Measurements from ENCODE around the gene ATXN1.

ATXN1 gene

GRCh38 chr6:16326531-16326930 lies 434.7 kb downstream of the ATXN1 start:
- TF ChIP-seq CTCF (IDR thresholded peaks at IDR 0.05), result no peak
- Mint-ChIP-seq H3K4me3 (no peak overlapping the region), H3K36me3 (ENCODE audit: low read depth) (peaks cover 18% of the 10 kb centered on the region), H3K9me3 (peaks cover 8% of the 10 kb centered on the region), H3K27me3 (ENCODE audit: low read depth, poor library complexity) (peaks cover 13% of the 10 kb centered on the region), H3K4me1 (peaks cover 39% of the 10 kb centered on the region), H3K27ac (no peak overlapping the region)
- no peak for DNase-seq

- Mint-ChIP-seq H3K36me3 (ENCODE audit: low read depth) (peaks cover 18% of the 10 kb centered on the region), H3K9me3 (peaks cover 8% of the 10 kb centered on the region), H3K27ac (peak overlapping the region; percentile 37), H3K27me3 (ENCODE audit: low read depth, poor library complexity) (peaks cover 17% of the 10 kb centered on the region), H3K4me3 (no peak overlapping the region), H3K4me1 (peaks cover 53% of the 10 kb centered on the region)
- DNase-seq, result no peak
- TF ChIP-seq CTCF (IDR thresholded peaks at IDR 0.05), result no peak
Measured at GRCh38 chr6:16324606-16325225, 436.5 kb downstream of the ATXN1 start.

GRCh38 chr6:16324184-16324583 lies 437.1 kb downstream of the ATXN1 start:
- no peak overlapping the region for H3K4me3 Mint-ChIP-seq
- no peak for DNase-seq
- H3K27ac Mint-ChIP-seq, result no peak overlapping the region
- peaks cover 8% of the 10 kb centered on the region for H3K9me3 Mint-ChIP-seq
- peaks cover 18% of the 10 kb centered on the region for H3K36me3 Mint-ChIP-seq (ENCODE audit: low read depth)
- TF ChIP-seq CTCF (IDR thresholded peaks at IDR 0.05), result no peak
- peaks cover 17% of the 10 kb centered on the region for H3K27me3 Mint-ChIP-seq (ENCODE audit: low read depth, poor library complexity)
- peaks cover 49% of the 10 kb centered on the region for H3K4me1 Mint-ChIP-seq

- no peak for DNase-seq
- Mint-ChIP-seq H3K36me3 (ENCODE audit: low read depth) (peaks cover 14% of the 10 kb centered on the region), H3K27me3 (ENCODE audit: low read depth, poor library complexity) (peaks cover 12% of the 10 kb centered on the region), H3K9me3 (peaks cover 8% of the 10 kb centered on the region), H3K27ac (peak overlapping the region; percentile 10), H3K4me1 (peaks cover 43% of the 10 kb centered on the region), H3K4me3 (no peak overlapping the region)
- no peak for TF ChIP-seq CTCF (IDR thresholded peaks at IDR 0.05)
Measured at GRCh38 chr6:16322666-16323312, 438.5 kb downstream of the ATXN1 start.

GRCh38 chr6:16321826-16322225 lies 439.4 kb downstream of the ATXN1 start:
- Mint-ChIP-seq H3K9me3 (peaks cover 8% of the 10 kb centered on the region), H3K27me3 (ENCODE audit: low read depth, poor library complexity) (peaks cover 12% of the 10 kb centered on the region), H3K36me3 (ENCODE audit: low read depth) (peaks cover 14% of the 10 kb centered on the region), H3K27ac (no peak overlapping the region), H3K4me3 (no peak overlapping the region), H3K4me1 (peaks cover 43% of the 10 kb centered on the region)
- no peak for TF ChIP-seq CTCF (IDR thresholded peaks at IDR 0.05)
- DNase-seq, result no peak

GRCh38 chr6:16321341-16321710 lies 439.9 kb downstream of the ATXN1 start:
- Mint-ChIP-seq H3K36me3 (ENCODE audit: low read depth) (peaks cover 8% of the 10 kb centered on the region), H3K9me3 (peaks cover 6% of the 10 kb centered on the region), H3K27ac (no peak overlapping the region), H3K4me1 (peaks cover 43% of the 10 kb centered on the region), H3K27me3 (ENCODE audit: low read depth, poor library complexity) (peaks cover 12% of the 10 kb centered on the region), H3K4me3 (no peak overlapping the region)
- TF ChIP-seq CTCF (IDR thresholded peaks at IDR 0.05), result no peak
- DNase-seq, result no peak
